PC-3 (cell line): ENCODE results near the gene NOTO.

Source experiments
- EZH2 ChIP-seq: fragments of 300-600 bp; sonication (generic); IDR thresholded peaks from one replicate; pipeline ENCODE4 v1.6.1; 2017; ENCODE audit warnings: antibody characterized with exemption, mild to moderate bottlenecking, low read length; ENCODE audit not compliant: unreplicated experiment
- TF ChIP-seq, protein P1 (sequence below): fragments of 300-600 bp; sonication (generic); conservative IDR thresholded peaks from 2 replicates; pipeline ENCODE4 v1.5.1; 2017; ENCODE audit warnings: antibody characterized with exemption, low read depth, mild to moderate bottlenecking, low read length

- TF ChIP-seq, protein P1, sequence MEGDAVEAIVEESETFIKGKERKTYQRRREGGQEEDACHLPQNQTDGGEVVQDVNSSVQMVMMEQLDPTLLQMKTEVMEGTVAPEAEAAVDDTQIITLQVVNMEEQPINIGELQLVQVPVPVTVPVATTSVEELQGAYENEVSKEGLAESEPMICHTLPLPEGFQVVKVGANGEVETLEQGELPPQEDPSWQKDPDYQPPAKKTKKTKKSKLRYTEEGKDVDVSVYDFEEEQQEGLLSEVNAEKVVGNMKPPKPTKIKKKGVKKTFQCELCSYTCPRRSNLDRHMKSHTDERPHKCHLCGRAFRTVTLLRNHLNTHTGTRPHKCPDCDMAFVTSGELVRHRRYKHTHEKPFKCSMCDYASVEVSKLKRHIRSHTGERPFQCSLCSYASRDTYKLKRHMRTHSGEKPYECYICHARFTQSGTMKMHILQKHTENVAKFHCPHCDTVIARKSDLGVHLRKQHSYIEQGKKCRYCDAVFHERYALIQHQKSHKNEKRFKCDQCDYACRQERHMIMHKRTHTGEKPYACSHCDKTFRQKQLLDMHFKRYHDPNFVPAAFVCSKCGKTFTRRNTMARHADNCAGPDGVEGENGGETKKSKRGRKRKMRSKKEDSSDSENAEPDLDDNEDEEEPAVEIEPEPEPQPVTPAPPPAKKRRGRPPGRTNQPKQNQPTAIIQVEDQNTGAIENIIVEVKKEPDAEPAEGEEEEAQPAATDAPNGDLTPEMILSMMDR = no peak
- no peak for TF ChIP-seq EZH2
Measured at GRCh38 chr2:73215254-73215653, 12.9 kb downstream of the NOTO start.
